ENCODE data around the gene ICA1.

ICA1 gene

DNA sequence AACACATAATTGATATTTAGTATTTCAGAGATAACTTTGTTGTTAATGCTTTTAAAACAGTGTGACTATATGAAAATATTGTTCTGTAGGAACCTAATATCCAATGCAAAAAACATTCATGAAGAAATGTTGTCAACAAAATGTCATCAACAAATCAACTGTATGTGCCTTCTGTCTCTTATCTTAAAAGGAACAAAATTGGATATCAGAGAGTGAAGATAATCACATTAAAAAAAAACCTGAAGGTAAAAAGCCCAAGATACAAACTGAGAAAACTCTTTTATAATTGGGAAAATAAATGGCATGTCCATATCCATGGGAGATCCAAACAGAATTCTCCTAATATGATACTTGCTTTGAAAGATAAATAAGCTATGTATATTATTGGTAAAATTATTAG lies 33.9 kb downstream of the ICA1 start:
- no peak for DNase-seq

DNA sequence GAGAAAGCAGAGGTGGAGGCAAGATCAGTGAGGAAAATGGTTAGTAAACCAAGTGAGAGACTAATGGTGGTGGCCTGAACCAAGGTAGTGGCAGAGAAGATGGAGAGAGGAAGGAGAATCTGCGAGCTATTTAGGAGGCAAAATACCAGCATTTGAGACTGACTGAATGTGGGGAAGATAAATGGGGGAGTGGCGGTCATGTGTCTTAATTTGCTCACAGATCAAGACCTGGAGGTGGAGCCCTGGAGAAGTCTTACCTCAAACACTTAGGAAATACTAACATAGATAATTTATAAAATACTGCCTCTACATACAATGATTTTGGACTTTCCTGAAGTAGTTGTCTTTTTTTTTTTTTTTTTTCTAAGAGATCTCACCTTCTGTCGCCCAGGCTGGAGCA lies 34.7 kb downstream of the ICA1 start:
- DNase-seq: no peak

DNA sequence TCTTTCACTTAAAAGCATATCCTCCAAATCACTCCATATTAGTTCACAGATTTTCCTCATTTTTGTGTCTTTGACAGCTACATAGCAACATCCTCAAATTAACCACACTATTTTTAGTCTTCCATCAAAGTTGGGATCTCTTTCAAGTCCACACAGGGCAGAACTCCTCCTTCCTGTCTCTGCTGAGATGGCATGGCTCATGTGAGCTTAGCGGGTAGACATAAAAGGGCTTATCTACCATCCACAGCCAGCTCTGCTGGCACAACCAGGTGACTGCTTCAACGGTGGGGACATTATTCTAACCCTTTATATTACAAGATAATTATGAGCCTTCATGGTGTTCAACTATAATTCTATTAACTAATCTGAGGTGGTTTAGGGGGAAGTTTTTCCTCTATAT lies 35.5 kb downstream of the ICA1 start:
- DNase-seq: no peak

DNA sequence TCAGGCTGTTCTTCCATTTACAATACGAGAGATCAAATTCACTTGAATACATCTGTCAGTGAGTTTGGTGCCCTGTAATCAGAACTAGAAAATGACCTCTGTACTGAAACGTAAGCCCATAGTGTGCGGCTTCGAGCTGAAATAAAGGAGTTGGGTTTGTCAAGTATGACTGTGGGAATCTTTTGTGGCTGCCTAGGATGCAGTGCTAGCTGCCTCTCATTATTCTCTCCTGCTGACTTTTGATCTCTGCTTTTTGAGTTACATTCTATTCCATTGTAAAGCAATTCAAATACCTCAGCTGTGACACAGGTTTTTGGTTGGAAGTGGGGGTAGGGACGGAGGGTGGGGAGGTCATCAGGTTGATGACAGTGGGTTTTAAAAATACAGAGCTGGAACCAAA lies 40.4 kb downstream of the ICA1 start:
- DNase-seq: no peak

DNA sequence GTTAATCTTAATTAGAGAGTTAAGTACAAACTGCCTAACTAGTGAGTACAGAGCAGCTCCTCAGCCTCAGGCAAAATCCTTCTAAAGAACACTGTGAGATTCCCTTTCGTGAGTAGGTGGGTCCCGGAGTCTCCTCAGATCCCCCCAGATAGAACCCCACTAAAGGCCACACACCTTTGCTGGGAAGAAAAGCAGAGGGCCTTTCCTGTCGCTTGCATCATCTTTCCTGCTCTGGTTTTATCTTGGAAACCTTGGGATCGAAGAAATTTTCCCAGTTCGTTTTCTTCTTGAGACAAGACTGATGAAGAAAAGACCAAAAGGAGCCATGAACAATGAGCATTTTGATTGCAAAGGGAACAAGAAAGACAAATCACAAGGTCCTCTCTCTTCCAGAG lies 40.9 kb downstream of the ICA1 start:
- no peak for DNase-seq

DNA sequence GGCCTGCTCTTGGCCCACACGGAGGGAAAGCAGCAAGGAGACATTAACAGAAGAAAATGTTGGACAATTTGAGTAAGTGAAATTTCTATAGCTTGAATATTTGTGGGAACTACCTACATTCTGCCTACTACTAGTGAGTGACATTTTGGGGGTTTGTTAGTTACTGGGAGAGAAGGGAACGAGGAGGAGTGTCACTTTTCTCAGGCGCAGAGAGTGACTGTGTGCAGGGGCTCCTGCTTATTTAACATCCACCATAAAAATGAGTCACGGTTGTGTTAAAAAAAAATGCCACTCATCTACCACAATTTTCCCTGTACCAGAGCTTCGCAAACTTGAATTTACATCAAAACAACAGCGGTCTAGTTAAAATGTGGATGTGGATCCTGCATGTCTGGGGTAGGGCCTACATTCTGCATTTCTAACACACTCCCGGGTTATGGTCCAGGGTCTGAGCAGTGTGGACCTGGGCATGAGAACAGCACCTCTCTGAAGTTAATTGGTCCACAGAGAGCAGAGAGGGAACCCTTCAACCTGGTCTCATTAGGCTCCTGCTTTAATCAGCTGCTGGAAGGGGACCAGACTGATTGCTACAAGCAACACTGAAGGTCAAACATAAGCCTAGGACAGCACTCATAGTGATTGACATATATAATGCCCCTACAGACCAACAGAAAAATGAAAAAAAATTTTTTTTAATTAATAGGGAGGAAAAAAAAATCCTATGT lies 41.4 kb downstream of the ICA1 start:
- no peak for DNase-seq

DNA sequence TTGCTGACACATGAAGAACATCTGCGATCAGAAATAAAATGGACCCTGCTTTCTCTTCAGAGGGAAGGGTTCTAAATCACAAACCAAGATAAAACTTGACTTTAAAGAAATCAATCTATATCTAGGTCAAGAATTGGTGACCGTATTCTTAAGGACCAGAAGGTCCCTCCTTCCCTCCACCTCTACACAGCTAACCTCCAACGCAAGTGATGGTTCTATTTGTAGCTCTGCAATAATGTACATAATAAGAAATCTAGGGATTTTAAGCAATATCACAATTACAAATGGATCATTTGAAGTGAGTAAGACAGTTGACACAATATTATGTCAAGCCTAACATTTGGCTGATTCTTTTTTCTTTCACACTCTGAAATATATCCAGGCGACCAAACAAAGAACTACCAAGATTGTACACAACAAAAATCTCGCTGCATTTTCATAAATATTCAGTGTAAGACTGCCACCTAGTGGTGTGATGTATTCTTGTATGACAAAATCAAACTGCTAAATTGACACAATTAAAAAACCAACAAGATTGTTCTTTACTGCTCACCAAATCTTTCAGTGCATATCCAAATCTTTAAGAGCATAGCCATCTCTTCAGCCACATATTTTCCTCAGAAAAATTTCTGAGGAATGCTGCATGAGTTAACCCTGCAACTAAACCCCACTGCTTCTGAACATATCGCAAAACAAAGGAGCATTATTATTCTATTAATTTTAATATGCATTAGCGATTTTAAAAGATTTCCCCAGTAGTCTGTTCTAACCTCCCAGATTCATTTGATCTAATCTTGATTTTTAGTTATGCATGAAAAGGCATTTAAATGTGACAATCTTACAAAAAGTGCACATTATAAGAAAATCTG lies 44.5 kb downstream of the ICA1 start:
- peak in 4 of 58 donors; percentile 3 to 80 (median 42) for DNase-seq

DNA sequence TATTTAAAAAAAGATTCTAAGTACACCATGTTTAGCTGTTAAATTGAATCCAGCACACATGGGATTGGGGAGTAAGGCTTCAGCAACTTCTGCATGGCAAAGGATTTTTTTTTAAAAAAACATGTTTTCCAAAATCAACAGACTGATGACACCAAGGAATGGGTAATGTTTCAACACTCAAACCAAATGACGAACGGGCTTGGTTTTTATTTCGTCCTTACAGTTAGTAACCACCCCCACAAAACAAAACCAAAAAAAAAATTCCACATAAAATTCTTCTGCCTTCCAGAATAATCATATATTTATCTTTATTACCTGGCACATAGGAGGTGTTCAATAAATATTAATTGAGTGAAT lies 45.7 kb downstream of the ICA1 start:
- no peak for DNase-seq

DNA sequence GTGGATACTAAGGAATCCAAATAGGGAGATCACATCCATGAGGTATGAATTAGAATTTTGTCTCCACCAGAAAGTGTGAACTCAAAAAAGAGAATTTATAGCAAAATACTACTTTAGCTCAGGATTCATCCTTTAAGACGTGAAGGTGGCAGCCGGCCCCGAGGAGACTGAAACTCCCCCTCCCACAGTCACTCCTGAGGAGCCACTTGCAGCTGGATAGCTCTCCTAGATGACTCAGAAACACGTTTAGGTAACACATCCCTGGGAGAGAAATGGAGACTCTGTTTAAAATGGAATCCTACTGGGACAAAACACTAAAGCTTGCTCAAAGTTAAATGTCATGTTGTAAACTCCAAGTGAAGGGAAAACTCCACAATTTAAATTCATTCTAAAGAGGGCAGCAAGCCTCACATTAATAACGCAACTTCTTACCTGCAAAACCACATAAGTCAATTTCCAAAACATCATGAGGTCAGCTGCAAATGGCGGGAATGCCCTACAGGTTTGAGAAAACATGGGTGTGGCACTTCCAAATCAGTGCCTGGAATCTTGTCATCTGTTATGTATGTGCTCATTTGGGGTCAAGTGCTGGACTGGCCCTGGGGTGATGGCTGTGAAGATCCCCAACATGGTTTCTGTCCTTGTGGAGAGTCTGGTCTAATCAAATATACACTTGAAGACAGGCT lies 46.2 kb downstream of the ICA1 start:
- DNase-seq: no peak

DNA sequence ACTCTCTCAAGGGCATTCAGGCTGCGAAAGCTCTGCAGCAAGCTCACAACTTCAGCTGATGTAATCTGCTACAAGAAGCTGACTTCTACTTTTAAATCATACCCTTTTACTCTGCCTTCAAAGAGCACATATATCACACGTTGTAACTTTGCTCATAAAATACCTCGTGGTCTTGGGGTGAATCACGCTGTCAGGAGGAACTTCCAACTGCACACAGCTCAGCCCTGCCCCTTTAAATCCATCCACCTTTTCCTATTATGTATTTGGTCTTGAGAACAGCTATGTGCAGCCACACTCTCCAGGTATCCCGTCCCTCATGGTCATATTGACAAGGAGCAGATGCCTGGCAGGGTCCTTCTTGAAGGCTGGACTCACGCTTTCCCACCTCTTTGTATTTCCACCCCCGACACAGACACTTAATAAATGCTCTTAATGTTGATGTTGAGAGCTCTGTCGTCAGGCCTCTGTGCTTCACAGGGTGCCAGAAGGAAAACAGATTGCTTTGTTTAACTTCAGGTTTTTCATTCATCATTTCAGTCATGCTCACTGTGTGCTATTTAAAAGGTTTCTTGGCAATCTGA lies 47.6 kb downstream of the ICA1 start:
- peak in 3 of 58 donors; percentile 22 to 52 (median 38) for DNase-seq

DNA sequence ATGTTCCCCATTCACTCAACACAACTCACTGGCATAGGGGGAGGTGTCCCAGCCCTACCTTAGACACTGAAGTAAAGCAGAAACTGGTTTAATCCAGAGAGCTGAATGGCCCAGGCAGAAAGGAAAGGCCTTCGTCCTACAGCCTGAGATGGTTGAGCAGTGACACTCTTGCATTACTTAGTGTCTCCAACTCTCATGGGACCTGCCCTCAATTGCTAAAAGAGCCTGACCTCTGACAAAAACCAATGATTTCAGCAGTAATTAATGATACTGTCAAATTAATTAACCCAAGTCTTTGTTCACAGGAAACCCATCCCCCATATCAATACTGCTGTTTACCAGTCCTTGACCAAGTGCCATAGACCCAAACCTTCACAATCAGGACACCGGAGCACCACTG lies 48.6 kb downstream of the ICA1 start:
- no peak for DNase-seq

DNA sequence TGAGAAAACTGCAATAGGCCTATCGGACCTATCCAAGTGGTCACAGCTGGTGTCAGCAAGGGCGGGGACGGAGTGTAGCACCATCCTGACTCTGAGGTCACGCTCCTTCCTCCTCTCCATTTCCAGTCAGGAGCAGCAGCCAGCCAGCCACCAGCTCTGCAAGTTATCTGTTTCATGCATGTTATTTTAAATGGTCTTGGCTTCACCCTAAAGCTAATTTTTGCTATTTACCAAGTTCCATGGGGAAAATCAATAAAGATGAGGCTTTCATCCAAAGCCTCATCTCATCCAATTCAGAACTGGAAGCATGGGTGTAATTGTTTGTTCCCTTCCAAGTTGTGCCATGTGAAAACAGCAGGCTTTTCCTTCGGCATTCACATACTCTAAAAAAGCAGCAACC lies 49.3 kb downstream of the ICA1 start:
- peak in 4 of 58 donors; percentile 4 to 37 (median 14) for DNase-seq

DNA sequence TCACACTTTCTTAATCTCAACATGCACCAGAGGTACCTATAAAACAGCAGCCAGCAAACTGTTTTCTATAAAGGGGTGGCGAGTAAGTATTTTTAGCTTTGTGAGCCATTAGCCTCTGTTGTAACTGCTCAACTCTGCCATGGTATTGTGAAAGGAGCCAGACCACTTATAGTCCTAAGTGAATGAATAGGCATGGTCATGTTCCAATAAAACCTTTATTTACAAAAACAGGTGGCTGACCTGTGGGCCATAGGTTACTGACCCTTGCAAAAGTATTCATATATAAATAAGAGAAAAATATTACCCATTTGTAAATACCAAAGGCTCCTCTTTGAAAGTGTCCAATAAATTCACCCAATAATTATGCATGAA lies 50.3 kb downstream of the ICA1 start:
- no peak for DNase-seq

DNA sequence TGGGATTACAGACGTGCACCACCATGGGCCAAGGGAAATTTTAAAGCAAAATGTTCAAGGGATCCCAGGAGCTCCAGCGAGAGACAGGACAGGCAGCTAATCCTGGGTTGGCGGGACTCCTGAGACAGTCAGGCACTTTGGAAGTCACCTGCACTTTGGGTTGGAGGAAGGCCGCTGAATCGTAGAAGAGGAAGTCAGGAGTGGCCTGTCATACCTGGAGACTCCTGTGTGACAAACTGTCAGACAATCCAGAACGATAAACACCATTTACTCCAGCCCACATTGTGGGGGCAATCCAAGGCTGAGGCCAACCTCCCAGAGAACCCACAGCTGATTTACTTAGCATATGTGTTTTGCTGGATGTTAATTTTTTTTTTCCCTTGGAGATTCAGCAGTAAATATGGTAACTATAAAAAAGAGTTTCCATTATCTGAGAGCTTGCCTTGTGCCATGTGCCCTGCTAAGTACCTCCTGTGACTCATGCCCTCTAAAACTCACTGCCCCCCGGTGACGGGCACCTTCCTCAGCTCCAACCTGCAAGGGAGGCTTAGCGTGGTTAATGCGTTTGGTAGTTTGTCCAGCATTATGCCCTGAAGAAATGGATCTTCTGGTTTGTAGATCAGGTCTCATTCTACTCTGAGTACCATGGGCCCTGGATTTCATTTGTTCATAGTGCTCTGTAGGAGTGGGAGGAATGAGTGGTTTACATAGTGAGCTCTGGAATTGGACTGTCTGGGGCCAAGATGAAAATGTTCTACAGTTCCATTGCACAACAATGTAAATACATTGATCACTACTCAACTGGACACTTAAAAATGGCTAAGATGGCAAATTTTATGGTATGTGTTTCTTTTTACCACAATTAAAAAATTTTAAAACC lies 50.9 kb downstream of the ICA1 start:
- no peak for DNase-seq

DNA sequence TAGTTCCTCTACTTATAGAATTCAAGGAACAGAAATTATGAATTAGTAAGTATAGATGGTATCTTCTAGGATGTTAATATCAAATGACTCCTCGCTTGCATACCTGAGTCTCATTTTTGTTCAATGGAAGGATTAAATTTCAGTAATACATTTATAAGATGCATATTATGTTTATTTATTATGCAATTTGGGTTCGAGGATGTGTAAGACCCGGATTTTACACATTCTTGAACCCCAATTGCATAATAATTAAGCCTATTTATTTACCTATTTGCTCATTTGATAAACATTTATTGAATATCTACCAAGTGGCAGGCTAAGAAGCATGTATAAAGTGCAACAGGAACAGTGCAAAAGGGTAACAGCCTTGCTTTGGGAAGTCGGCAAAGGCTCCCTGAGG lies 52.6 kb downstream of the ICA1 start:
- no peak for DNase-seq

DNA sequence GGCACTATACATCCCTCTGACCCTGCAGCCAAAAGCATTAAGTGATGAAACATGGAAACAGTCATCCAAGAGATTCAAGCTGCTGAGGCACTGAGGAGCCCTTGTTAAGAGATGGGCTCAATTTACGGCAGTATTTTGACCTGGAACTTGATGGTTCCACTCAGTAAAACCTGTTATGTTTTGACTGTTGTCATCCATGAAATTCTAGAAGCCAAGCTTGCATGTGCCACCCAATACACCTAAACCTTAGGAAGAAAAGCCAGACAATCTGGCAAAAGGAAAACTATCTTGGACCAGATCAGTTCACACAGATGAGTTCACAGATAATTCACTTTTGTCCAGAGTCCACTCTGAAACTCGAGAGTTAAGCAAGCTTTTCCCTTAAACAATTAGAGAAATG lies 53.2 kb downstream of the ICA1 start:
- no peak for DNase-seq

DNA sequence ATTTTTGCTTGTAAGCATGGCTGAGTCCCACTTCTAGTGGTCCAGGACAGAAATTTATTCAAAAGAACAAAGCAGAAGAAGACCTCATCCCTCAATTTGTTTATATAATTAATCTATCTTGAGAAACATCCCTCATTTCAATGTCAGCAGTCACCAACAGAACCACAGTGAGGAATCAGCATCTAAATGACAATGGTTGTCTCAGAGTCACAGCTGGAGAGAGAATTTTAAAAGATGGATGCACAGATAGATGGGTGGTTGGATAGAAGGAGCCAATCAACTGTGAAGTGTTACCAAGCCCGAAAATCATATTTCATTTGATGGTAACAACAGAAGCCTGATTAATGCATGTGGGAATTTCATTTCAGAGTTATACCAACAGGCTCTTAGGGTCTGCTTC lies 55.0 kb downstream of the ICA1 start:
- no peak for DNase-seq

DNA sequence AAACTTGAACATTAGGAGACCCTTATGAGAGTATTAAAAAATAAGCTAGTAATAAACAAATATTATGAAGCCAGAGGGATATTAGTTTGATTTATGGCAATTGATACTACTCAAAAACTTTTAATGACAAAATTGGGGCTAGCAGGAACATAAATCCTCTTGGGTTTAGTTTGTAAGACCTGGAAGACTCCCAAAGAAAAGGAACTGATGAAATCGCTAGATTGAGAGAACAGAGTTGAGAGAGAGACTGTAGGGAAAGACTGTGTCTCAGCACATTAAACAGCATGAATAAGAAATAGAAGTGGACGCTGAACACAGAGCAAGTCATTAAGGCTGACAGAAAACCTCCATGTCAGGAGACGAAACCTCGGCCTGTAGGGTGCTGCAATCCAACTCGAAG lies 56.4 kb downstream of the ICA1 start:
- DNase-seq: no peak

DNA sequence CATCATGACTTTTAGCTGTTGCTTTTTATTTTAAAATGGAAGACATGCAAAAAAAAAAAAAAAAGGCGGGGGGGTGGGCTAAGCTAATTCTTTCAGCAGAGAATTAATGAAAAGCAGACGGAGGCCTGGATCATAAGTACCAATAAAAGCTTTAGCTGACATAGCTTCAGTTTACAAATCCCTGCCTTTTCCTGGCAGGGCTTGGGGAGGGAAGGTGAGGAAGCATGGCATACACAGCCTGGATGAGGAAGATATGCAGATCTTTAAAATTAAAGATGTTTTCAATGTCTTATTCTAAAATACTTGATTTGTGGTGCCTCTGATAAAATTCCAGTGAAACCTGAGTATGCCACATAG lies 57.0 kb downstream of the ICA1 start:
- no peak for DNase-seq

DNA sequence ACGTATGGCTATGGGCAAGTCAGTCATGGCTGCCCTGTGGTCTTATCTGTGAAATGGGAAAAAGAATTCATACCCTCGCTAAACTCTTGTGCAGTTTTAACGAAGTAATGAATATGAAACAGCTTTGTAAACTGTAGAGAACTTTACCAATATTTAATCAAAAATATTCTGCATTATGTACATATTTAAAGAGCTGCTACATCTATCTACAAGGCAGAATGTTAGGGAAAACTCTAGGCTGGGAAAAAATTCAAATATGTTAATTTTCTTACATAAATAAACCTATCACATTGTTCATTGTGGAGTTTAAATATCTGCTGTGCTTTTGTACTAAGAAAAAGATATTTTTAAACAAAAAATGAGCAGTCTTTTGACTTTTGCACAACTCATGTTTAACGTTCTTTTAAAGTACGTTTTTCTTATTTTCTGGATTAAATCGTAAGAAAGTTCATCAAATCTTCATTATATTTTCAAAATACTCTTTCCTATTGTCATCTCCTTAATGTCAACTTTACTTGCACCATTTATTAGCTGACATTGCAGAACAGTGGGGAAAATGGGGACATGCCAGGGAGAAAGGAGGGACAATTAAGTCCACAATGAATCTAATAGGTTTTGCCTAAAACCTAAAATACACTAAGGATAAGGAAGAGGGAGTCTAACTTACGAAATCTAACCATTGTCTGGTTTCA lies 57.5 kb downstream of the ICA1 start:
- DNase-seq: no peak
